Measurements from ENCODE around the gene PRKAG2. TPM values are rescaled to one million over a fixed set of nuclear protein-coding genes. Genes with fewer than 3 reads are reported as not detected.

Gene PRKAG2
- total and polyA plus RNA-seq, 2 experiments from 2014 or later, result 9.1 to 14.9 TPM

DNA sequence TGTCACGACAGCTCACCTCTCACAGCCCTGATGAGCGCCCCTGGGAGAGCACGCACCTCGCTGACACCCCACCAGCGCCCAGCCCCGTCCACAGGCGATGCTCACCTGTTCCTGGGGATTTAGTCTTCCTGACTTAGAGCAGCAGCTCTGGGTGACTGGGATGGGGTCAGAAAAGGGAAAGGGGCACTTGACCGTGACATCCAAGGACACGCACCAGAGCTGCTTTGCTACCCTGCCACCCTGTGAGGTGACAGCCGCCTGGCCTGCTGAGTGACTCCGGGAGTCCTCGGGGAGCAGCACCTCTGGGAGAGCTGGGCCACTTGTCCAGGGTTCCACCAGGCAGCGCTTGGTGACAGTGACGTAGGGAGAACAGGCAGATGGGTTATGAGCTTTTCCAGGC is 148.2 kb downstream of the PRKAG2 start:
- peaks cover 5% of the 10 kb centered on the region for H3K27me3 Mint-ChIP-seq (ENCODE audit: insufficient read depth, low read depth, poor library complexity)
- DNase-seq (ENCODE audit: low spot score), result no peak
- no peak overlapping the region for H3K27ac Mint-ChIP-seq
- H3K4me3 ChIP-seq, result no peak overlapping the region
- no peaks in the 10 kb centered on the region for H3K9me2 ChIP-seq (ENCODE audit: insufficient read depth)
- H3K79me2 ChIP-seq (replicated peaks; ENCODE audit: insufficient read depth), result no peaks in the 10 kb centered on the region
- no peak overlapping the region for H3K27ac ChIP-seq (ENCODE audit: low read depth)
- H3K4me1 Mint-ChIP-seq, result peaks cover 3% of the 10 kb centered on the region; the same call in 1 of the 3 replicates
- no peak overlapping the region for H3K4me2 ChIP-seq
- H3K36me3 ChIP-seq (ENCODE audit: insufficient read depth), result no peaks in the 10 kb centered on the region
- ATAC-seq, result no peak
- no peak overlapping the region for H2AFZ ChIP-seq
- H3F3A ChIP-seq (replicated peaks; ENCODE audit: low read depth), result no peaks in the 10 kb centered on the region
- H3K4me3 Mint-ChIP-seq, result no peak overlapping the region
- H3K9me3 Mint-ChIP-seq, result no peaks in the 10 kb centered on the region; the same call in 2 of the 3 replicates
- TF ChIP-seq, protein P1, sequence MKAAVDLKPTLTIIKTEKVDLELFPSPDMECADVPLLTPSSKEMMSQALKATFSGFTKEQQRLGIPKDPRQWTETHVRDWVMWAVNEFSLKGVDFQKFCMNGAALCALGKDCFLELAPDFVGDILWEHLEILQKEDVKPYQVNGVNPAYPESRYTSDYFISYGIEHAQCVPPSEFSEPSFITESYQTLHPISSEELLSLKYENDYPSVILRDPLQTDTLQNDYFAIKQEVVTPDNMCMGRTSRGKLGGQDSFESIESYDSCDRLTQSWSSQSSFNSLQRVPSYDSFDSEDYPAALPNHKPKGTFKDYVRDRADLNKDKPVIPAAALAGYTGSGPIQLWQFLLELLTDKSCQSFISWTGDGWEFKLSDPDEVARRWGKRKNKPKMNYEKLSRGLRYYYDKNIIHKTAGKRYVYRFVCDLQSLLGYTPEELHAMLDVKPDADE (IDR thresholded peaks at IDR 0.05), result no peak
- no peaks in the 10 kb centered on the region for H3K4me1 ChIP-seq (ENCODE audit: insufficient read depth)
- H3K36me3 Mint-ChIP-seq (ENCODE audit: low read depth), result no peaks in the 10 kb centered on the region
- no peaks in the 10 kb centered on the region for H3K27me3 ChIP-seq (ENCODE audit: insufficient read depth)
- no peaks in the 10 kb centered on the region for H4K20me1 ChIP-seq (replicated peaks; ENCODE audit: insufficient read depth)

DNA sequence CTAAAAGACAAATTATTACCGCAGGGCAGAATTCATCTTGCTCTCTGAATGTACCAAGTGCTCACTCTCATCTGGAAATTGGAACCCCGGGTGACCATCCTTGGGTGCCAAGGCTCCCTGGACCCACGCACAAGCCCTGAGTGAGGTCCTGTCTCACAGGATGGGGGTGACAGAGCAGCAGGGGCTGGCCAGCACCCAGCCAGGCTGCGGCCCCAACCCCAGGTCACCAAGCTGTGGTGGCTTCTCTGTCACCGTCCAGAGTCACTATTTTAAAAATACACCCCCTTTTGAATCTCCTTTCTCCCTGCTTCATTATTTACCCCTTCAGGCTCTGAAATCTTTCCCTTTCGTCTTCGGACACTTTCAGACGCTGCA is 148.6 kb downstream of the PRKAG2 start:
- H3K4me3 ChIP-seq, result no peak overlapping the region
- no peaks in the 10 kb centered on the region for H3K36me3 ChIP-seq (ENCODE audit: insufficient read depth)
- H2AFZ ChIP-seq, result no peak overlapping the region
- H3K9me2 ChIP-seq (ENCODE audit: insufficient read depth), result no peaks in the 10 kb centered on the region
- Mint-ChIP-seq H3K4me3 (no peak overlapping the region), H3K36me3 (ENCODE audit: low read depth) (no peaks in the 10 kb centered on the region), H3K4me1 (peaks cover 3% of the 10 kb centered on the region; the same call in 1 of the 3 replicates), H3K27ac (no peak overlapping the region), H3K27me3 (ENCODE audit: insufficient read depth, low read depth, poor library complexity) (peaks cover 5% of the 10 kb centered on the region), H3K9me3 (no peaks in the 10 kb centered on the region; the same call in 2 of the 3 replicates)
- H3K27me3 ChIP-seq (ENCODE audit: insufficient read depth), result no peaks in the 10 kb centered on the region
- no peaks in the 10 kb centered on the region for H3K79me2 ChIP-seq (replicated peaks; ENCODE audit: insufficient read depth)
- no peak overlapping the region for H3K4me2 ChIP-seq
- H3F3A ChIP-seq (replicated peaks; ENCODE audit: low read depth), result no peaks in the 10 kb centered on the region
- no peaks in the 10 kb centered on the region for H4K20me1 ChIP-seq (replicated peaks; ENCODE audit: insufficient read depth)
- no peak for ATAC-seq
- no peak overlapping the region for H3K27ac ChIP-seq (ENCODE audit: low read depth)
- TF ChIP-seq ZNF114 (CRISPR knock-in tag; IDR thresholded peaks at IDR 0.05) (no peak), STAT1 (IDR thresholded peaks at IDR 0.05; ENCODE audit: unreplicated experiment) (no peak), POLR2AphosphoS5 (IDR thresholded peaks at IDR 0.05; ENCODE audit: low read depth) (no peak), EZH2 (IDR thresholded peaks at IDR 0.05; ENCODE audit: low read depth, unreplicated experiment) (no peak), EZH2phosphoT487 (IDR thresholded peaks at IDR 0.05; ENCODE audit: unreplicated experiment) (no peak), JUNB (IDR thresholded peaks at IDR 0.05; ENCODE audit: unreplicated experiment) (no peak)
- TF ChIP-seq, protein P2, sequence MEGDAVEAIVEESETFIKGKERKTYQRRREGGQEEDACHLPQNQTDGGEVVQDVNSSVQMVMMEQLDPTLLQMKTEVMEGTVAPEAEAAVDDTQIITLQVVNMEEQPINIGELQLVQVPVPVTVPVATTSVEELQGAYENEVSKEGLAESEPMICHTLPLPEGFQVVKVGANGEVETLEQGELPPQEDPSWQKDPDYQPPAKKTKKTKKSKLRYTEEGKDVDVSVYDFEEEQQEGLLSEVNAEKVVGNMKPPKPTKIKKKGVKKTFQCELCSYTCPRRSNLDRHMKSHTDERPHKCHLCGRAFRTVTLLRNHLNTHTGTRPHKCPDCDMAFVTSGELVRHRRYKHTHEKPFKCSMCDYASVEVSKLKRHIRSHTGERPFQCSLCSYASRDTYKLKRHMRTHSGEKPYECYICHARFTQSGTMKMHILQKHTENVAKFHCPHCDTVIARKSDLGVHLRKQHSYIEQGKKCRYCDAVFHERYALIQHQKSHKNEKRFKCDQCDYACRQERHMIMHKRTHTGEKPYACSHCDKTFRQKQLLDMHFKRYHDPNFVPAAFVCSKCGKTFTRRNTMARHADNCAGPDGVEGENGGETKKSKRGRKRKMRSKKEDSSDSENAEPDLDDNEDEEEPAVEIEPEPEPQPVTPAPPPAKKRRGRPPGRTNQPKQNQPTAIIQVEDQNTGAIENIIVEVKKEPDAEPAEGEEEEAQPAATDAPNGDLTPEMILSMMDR (conservative IDR thresholded peaks at IDR 0.05; ENCODE audit: low read depth in 2 of 2), result no peak
- TF ChIP-seq, protein P3, sequence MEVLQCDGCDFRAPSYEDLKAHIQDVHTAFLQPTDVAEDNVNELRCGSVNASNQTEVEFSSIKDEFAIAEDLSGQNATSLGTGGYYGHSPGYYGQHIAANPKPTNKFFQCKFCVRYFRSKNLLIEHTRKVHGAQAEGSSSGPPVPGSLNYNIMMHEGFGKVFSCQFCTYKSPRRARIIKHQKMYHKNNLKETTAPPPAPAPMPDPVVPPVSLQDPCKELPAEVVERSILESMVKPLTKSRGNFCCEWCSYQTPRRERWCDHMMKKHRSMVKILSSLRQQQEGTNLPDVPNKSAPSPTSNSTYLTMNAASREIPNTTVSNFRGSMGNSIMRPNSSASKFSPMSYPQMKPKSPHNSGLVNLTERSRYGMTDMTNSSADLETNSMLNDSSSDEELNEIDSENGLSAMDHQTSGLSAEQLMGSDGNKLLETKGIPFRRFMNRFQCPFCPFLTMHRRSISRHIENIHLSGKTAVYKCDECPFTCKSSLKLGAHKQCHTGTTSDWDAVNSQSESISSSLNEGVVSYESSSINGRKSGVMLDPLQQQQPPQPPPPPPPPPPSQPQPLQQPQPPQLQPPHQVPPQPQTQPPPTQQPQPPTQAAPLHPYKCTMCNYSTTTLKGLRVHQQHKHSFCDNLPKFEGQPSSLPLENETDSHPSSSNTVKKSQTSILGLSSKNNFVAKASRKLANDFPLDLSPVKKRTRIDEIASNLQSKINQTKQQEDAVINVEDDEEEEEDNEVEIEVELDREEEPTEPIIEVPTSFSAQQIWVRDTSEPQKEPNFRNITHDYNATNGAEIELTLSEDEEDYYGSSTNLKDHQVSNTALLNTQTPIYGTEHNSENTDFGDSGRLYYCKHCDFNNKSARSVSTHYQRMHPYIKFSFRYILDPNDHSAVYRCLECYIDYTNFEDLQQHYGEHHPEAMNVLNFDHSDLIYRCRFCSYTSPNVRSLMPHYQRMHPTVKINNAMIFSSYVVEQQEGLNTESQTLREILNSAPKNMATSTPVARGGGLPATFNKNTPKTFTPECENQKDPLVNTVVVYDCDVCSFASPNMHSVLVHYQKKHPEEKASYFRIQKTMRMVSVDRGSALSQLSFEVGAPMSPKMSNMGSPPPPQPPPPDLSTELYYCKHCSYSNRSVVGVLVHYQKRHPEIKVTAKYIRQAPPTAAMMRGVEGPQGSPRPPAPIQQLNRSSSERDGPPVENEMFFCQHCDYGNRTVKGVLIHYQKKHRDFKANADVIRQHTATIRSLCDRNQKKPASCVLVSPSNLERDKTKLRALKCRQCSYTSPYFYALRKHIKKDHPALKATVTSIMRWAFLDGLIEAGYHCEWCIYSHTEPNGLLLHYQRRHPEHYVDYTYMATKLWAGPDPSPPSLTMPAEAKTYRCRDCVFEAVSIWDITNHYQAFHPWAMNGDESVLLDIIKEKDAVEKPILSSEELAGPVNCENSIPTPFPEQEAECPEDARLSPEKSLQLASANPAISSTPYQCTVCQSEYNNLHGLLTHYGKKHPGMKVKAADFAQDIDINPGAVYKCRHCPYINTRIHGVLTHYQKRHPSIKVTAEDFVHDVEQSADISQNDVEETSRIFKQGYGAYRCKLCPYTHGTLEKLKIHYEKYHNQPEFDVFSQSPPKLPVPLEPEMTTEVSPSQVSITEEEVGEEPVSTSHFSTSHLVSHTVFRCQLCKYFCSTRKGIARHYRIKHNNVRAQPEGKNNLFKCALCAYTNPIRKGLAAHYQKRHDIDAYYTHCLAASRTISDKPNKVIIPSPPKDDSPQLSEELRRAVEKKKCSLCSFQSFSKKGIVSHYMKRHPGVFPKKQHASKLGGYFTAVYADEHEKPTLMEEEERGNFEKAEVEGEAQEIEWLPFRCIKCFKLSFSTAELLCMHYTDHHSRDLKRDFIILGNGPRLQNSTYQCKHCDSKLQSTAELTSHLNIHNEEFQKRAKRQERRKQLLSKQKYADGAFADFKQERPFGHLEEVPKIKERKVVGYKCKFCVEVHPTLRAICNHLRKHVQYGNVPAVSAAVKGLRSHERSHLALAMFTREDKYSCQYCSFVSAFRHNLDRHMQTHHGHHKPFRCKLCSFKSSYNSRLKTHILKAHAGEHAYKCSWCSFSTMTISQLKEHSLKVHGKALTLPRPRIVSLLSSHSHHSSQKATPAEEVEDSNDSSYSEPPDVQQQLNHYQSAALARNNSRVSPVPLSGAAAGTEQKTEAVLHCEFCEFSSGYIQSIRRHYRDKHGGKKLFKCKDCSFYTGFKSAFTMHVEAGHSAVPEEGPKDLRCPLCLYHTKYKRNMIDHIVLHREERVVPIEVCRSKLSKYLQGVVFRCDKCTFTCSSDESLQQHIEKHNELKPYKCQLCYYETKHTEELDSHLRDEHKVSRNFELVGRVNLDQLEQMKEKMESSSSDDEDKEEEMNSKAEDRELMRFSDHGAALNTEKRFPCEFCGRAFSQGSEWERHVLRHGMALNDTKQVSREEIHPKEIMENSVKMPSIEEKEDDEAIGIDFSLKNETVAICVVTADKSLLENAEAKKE (CRISPR knock-in tag; IDR thresholded peaks at IDR 0.05), result no peak
- TF ChIP-seq, protein P4, sequence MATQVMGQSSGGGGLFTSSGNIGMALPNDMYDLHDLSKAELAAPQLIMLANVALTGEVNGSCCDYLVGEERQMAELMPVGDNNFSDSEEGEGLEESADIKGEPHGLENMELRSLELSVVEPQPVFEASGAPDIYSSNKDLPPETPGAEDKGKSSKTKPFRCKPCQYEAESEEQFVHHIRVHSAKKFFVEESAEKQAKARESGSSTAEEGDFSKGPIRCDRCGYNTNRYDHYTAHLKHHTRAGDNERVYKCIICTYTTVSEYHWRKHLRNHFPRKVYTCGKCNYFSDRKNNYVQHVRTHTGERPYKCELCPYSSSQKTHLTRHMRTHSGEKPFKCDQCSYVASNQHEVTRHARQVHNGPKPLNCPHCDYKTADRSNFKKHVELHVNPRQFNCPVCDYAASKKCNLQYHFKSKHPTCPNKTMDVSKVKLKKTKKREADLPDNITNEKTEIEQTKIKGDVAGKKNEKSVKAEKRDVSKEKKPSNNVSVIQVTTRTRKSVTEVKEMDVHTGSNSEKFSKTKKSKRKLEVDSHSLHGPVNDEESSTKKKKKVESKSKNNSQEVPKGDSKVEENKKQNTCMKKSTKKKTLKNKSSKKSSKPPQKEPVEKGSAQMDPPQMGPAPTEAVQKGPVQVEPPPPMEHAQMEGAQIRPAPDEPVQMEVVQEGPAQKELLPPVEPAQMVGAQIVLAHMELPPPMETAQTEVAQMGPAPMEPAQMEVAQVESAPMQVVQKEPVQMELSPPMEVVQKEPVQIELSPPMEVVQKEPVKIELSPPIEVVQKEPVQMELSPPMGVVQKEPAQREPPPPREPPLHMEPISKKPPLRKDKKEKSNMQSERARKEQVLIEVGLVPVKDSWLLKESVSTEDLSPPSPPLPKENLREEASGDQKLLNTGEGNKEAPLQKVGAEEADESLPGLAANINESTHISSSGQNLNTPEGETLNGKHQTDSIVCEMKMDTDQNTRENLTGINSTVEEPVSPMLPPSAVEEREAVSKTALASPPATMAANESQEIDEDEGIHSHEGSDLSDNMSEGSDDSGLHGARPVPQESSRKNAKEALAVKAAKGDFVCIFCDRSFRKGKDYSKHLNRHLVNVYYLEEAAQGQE (IDR thresholded peaks at IDR 0.05; ENCODE audit: unreplicated experiment), result no peak
- no peaks in the 10 kb centered on the region for H3K4me1 ChIP-seq (ENCODE audit: insufficient read depth)
- no peak for DNase-seq (ENCODE audit: low spot score)
